ENCODE data around the gene MAGI1. TPM values are rescaled to one million over a fixed set of nuclear protein-coding genes. Genes with fewer than 3 reads are reported as not detected.

MAGI1 gene
- polyA plus RNA-seq, 1 of the 3 experiments (the other 2 are of a cell fraction) = 10.3 TPM

- Histone ChIP-seq H3K4me3 (ENCODE audit: low read depth in 2 of 2, low read length in 1 of 2) (no peak overlapping the region), H3K36me3 (replicated peaks in 1 of 2; ENCODE audit: control insufficient read depth in 1 of 2, insufficient read depth in 2 of 2, low read length in 1 of 2) (no peaks in the 10 kb centered on the region), H3K9ac (no peak overlapping the region), H3K9me2 (no peaks in the 10 kb centered on the region), H3K4me2 (peak overlapping the region; percentile 27; the same call in 1 of the 2 replicates), H4K20me1 (ENCODE audit: insufficient read depth) (no peaks in the 10 kb centered on the region), H3K27me3 (ENCODE audit: insufficient read depth) (no peaks in the 10 kb centered on the region), H3F3A (replicated peaks; ENCODE audit: insufficient read depth) (peaks cover 17% of the 10 kb centered on the region), H3K9me3 (no peaks in the 10 kb centered on the region), H3K4me1 (ENCODE audit: control insufficient read depth in 1 of 2, insufficient read depth in 2 of 2, low read depth in 1 of 2, low read length in 1 of 2) (peaks cover 0 to 25% of the 10 kb centered on the region in 2 experiments; a peak in 3 of 4 replicates), H3K27ac (ENCODE audit: low read depth in 2 of 2, low read length in 1 of 2) (peak overlapping the region in 1 of 2 experiments; percentile 59; a peak in 2 of 4 replicates), H2AFZ (ENCODE audit: low read depth) (no peak overlapping the region), H3K79me2 (ENCODE audit: insufficient read depth) (peaks cover 81% of the 10 kb centered on the region)
- no peak for TF ChIP-seq SIN3A (IDR thresholded peaks at IDR 0.05; ENCODE audit: borderline replicate concordance, low read depth, low read length)
- no peak for TF ChIP-seq RXRA (IDR thresholded peaks at IDR 0.05; ENCODE audit: borderline replicate concordance, low read depth)
- no peak for TF ChIP-seq TCF12 (IDR thresholded peaks at IDR 0.05)
- no peak for TF ChIP-seq ZBTB33 (IDR thresholded peaks at IDR 0.05; ENCODE audit: borderline replicate concordance, low read depth)
- TF ChIP-seq MAX (IDR thresholded peaks at IDR 0.05; ENCODE audit: low read depth) = no peak
- no peak for TF ChIP-seq MEF2A (IDR thresholded peaks at IDR 0.05; ENCODE audit: borderline replicate concordance, low read depth)
- no peak for TF ChIP-seq REST (IDR thresholded peaks at IDR 0.05; ENCODE audit: low read depth, low read length)
- no peak for TF ChIP-seq FOXM1 (IDR thresholded peaks at IDR 0.05; ENCODE audit: low read depth)
- no peak for TF ChIP-seq PBX3 (IDR thresholded peaks at IDR 0.05)
- TF ChIP-seq POLR2AphosphoS5 (IDR thresholded peaks at IDR 0.05; ENCODE audit: low read depth, low read length) = no peak
- no peak for TF ChIP-seq GATA2 (CRISPR knock-in tag; IDR thresholded peaks at IDR 0.05)
- TF ChIP-seq GABPA (IDR thresholded peaks at IDR 0.05; ENCODE audit: low read depth) = no peak
- no peak for TF ChIP-seq TEAD4 (IDR thresholded peaks at IDR 0.05; ENCODE audit: borderline replicate concordance, insufficient read depth)
- TF ChIP-seq EZH2phosphoT487 (IDR thresholded peaks at IDR 0.05; ENCODE audit: borderline replicate concordance, low read depth) = no peak
- TF ChIP-seq TAF1 (IDR thresholded peaks at IDR 0.05; ENCODE audit: borderline replicate concordance, low read depth, low read length) = no peak
- no peak for TF ChIP-seq MXI1 (IDR thresholded peaks at IDR 0.05; ENCODE audit: low read depth, low read length)
- no peak for TF ChIP-seq CHD2 (IDR thresholded peaks at IDR 0.05; ENCODE audit: low read length, partially characterized antibody)
- POLR2A ChIA-PET = no interaction called here
- CTCF ChIA-PET = interaction anchor here (1.1 kb wide), 1 partner anchor 48 kb away, joined by 4 read pairs; no protein-coding TSS in a partner anchor
- no peak for DNase-seq
- 76% methylated on average over 6 of the region's 6 CpGs for WGBS (ENCODE audit: low lambda C conversion rate)
Observed at GRCh38 chr3:65945953-65946352, 92.8 kb downstream of the MAGI1 start.

Measured in SK-N-SH (cell line).